ENCODE measurements around the gene OR6C70. TPM values are rescaled to one million over a fixed set of nuclear protein-coding genes. Genes with fewer than 3 reads are reported as not detected.
"Not testable (repeated sequence)": the region's sequence is repeated elsewhere in the genome, so short reads cannot be mapped to it uniquely, and the experiment has no call there.

Gene OR6C70
- total and polyA plus RNA-seq, 9 of the 15 experiments (the other 6 are each of a cell fraction or from before 2014, with no cell fraction given): not detected

DNA sequence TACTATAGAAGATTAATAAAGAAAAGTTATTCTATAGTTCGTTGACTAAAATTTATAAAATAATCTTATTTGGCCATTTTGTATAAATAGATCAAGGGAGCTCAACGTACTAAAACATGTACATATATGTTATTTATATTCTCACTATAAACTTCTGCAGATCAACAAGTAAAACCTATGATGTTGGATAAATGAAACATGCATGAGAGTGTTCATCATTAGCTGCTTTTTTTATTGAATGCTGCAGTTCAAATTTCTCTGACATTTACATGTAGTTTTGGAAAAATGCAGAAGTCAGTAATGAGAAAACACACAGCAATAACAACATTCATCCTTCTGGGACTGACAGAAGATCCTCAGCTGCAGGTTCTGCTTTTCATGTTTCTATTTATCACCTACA lies 22.1 kb upstream of the OR6C70 start, which contains the start of gene OR6C68 (continued):
- TF ChIP-seq ZNF23 (CRISPR knock-in tag; IDR thresholded peaks at IDR 0.05): no peak

DNA sequence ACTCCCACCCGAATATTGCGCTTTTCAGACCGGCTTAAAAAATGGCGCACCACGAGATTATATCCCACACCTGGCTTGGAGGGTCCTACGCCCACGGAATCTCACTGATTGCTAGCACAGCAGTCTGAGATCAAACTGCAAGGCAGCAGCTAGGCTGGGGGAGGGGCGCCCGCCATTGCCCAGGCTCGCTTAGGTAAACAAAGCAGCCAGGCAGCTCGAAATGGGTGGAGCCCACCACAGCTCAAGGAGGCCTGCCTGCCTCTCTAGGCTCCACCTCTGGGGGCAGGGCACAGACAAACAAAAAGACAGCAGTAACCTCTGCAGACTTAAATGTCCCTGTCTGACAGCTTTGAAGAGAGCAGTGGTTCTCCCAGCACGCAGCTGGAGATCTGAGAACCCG lies 14.3 kb upstream of the OR6C70 start:
- 0% methylated on average over 3 of the region's 13 CpGs for WGBS (ENCODE audit: insufficient coverage, low coverage, missing lambda C conversion rate)
- in situ Hi-C loops (cut with MboI); H2AFZ ChIP-seq (ENCODE audit: low read depth, low read length); H4K20me1 ChIP-seq (replicated peaks; ENCODE audit: control insufficient read depth, insufficient read depth, low read length); H3K27me3 ChIP-seq (ENCODE audit: control insufficient read depth in 2 of 2, insufficient read depth in 2 of 2, low read length in 2 of 2); CTCF ChIA-PET (ENCODE audit: low intra/inter-chr PET ratio); BruUV-seq (replicated peaks); intact Hi-C loops (cut with micrococcal nuclease); H3K4me1 ChIP-seq (replicated peaks in 1 of 2; ENCODE audit: control insufficient read depth in 2 of 2, insufficient read depth in 2 of 2, low read length in 2 of 2); H3K9me3 ChIP-seq (replicated peaks; ENCODE audit: control insufficient read depth, insufficient read depth, low read depth, low read length); H3K4me2 ChIP-seq (ENCODE audit: insufficient read depth, low read length); ATAC-seq; DNase-seq (ENCODE audit: extremely low read depth in 1 of 4, low spot score in 3 of 4); FAIRE-seq; POLR2A ChIA-PET; H3K9me1 ChIP-seq (ENCODE audit: control insufficient read depth, insufficient read depth, low read length); H3K9ac ChIP-seq (ENCODE audit: insufficient read depth in 1 of 2, low read depth in 2 of 2, low read length in 2 of 2); H3K79me2 ChIP-seq (ENCODE audit: control insufficient read depth, insufficient read depth, low read length); H3K36me3 ChIP-seq (ENCODE audit: control insufficient read depth, insufficient read depth, low read length); H3K27ac ChIP-seq (ENCODE audit: extremely low read depth, low read depth, low read length): not testable (repeated sequence)
- H3K4me3 ChIP-seq: 0 out of 2 replicates have a peak overlapping the region, but pooled peaks have one; percentile 21

DNA sequence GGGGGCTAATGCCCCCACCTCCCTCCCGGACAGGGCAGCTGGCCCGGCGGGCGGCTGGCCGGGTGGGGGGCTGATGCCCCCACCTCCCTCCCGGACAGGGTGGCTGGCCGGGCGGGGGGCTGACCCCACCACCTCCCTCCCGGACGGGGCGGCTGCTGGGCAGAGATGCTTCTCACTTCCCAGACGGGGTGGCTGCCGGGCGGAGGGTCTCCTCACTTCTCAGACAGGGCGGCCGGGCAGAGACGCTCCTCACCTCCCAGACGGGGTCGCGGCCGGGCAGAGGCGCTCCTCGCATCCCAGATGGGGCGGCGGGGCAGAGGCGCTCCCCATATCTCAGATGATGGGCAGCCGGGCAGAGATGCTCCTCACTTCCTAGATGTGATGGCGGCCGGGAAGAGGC lies 9.2 kb upstream of the OR6C70 start:
- BruUV-seq (replicated peaks); H3K4me1 ChIP-seq (replicated peaks in 1 of 2; ENCODE audit: control insufficient read depth in 2 of 2, insufficient read depth in 2 of 2, low read length in 2 of 2); POLR2A ChIA-PET: not testable (repeated sequence)

More for the DNA sequence above, 9.2 kb upstream of the OR6C70 start:
- H3K27ac ChIP-seq (ENCODE audit: extremely low read depth, low read depth, low read length); H3K79me2 ChIP-seq (ENCODE audit: control insufficient read depth, insufficient read depth, low read length); H3K4me2 ChIP-seq (ENCODE audit: insufficient read depth, low read length); H3K9me3 ChIP-seq (replicated peaks; ENCODE audit: control insufficient read depth, insufficient read depth, low read depth, low read length); FAIRE-seq; H3K36me3 ChIP-seq (ENCODE audit: control insufficient read depth, insufficient read depth, low read length); H3K27me3 ChIP-seq (ENCODE audit: control insufficient read depth in 2 of 2, insufficient read depth in 2 of 2, low read length in 2 of 2); H3K4me3 ChIP-seq; CTCF ChIA-PET (ENCODE audit: low intra/inter-chr PET ratio); H3K9ac ChIP-seq (ENCODE audit: insufficient read depth in 1 of 2, low read depth in 2 of 2, low read length in 2 of 2); H4K20me1 ChIP-seq (replicated peaks; ENCODE audit: control insufficient read depth, insufficient read depth, low read length); in situ Hi-C loops (cut with MboI); DNase-seq (ENCODE audit: extremely low read depth in 1 of 4, low spot score in 3 of 4); H3K9me1 ChIP-seq (ENCODE audit: control insufficient read depth, insufficient read depth, low read length); ATAC-seq; H2AFZ ChIP-seq (ENCODE audit: low read depth, low read length); intact Hi-C loops (cut with micrococcal nuclease): not testable (repeated sequence)
- 35% methylated on average over 9 of the region's 29 CpGs for WGBS (ENCODE audit: insufficient coverage, low coverage, missing lambda C conversion rate)

All from K562 (cell line).